Measurements from ENCODE around the gene ZMYND8.

Gene ZMYND8

DNA sequence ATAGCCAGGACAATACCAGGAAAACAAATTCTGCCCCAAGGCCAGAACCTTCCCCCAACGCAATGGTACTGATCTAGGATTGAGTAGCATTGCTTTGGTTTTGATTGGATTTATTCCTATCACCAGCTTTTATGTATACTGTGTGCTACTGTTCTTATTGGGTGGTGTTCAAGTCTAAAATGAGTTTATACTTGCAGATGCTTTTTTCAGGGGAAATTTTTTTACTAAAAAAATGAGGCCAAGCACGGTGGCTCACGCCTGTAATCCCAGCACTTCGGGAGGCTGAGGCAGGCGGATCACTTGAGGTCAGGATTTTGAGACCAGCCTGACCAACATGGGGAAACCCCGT, 116.8 kb downstream of the ZMYND8 start:
- no peak for DNase-seq (ENCODE audit: low read depth)
- no peak overlapping the region for H3K4me3 ChIP-seq (ENCODE audit: low read depth, low read length)
- TF ChIP-seq, protein P1, sequence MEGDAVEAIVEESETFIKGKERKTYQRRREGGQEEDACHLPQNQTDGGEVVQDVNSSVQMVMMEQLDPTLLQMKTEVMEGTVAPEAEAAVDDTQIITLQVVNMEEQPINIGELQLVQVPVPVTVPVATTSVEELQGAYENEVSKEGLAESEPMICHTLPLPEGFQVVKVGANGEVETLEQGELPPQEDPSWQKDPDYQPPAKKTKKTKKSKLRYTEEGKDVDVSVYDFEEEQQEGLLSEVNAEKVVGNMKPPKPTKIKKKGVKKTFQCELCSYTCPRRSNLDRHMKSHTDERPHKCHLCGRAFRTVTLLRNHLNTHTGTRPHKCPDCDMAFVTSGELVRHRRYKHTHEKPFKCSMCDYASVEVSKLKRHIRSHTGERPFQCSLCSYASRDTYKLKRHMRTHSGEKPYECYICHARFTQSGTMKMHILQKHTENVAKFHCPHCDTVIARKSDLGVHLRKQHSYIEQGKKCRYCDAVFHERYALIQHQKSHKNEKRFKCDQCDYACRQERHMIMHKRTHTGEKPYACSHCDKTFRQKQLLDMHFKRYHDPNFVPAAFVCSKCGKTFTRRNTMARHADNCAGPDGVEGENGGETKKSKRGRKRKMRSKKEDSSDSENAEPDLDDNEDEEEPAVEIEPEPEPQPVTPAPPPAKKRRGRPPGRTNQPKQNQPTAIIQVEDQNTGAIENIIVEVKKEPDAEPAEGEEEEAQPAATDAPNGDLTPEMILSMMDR (conservative IDR thresholded peaks at IDR 0.05; ENCODE audit: low read depth, low read length) = no peak

DNA sequence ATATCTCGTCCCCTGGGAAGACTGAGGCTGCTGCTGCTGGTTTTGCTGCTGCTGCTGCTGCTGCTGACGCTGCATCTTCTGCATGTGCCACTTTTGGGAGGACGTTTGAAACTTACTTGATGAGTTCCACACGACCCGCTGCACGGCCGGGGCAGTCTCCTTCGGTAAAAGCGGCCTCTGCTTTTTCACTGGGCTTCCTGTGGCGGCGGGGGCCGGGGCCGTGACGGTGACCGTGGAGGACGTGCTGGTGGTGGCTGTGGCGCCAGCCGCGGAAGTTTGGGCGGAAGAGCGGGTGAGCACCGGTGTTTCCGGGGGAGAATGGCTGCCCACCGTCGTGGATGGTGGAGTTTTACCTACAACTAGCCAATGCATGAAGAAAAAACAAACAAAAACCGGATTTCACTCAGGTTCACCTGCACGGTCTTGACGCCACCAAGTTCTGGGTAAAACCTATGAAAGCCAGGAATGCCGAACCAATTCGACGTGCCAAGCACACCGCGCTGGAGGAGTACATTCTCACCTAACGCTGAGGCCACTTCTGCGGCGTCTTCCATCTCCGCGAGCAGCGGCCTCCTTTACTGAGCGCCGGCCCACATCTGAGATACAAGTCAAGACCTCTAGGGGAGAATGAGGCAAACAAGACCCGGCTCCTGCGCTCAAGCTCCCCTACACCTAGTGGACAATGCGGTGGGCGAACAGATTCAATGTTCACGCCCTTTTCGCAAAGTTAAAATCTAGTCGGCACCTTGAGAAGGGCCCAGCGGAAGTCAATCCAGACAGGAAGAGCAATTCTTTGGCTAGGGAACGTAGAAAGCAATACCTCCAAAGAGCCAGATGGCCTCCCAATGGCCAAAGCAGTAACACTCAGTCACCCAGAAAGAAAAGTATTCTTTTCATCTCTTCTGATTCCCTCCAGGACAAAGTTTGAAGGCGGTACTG, 117.5 kb downstream of the ZMYND8 start:
- no peak for DNase-seq (ENCODE audit: low read depth)
- TF ChIP-seq, protein P1 (conservative IDR thresholded peaks at IDR 0.05; ENCODE audit: low read depth, low read length) = no peak
- no peak overlapping the region for H3K4me3 ChIP-seq (ENCODE audit: low read depth, low read length)

DNA sequence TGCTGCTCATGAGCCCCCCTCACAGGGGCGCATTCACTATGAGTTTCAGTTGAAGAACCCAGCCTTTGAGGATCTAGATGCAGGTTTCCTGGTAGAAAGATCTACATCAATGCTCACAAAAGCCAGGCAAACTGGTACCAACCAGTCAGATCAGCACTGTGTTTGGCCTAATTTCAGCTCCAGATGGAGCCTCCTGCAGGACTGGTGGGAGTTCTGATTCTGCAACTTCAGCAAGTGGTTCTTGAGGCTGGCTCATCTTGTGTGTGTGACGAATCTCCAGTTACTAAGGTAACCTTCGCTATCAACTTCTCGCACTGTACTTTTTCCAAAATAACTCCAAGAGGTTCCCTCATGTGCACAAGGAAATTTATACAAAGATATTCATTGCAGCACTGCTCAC, 118.8 kb downstream of the ZMYND8 start:
- DNase-seq (ENCODE audit: low read depth) = no peak
- no peak overlapping the region for H3K4me3 ChIP-seq (ENCODE audit: low read depth, low read length)
- TF ChIP-seq, protein P1 (conservative IDR thresholded peaks at IDR 0.05; ENCODE audit: low read depth, low read length) = no peak

DNA sequence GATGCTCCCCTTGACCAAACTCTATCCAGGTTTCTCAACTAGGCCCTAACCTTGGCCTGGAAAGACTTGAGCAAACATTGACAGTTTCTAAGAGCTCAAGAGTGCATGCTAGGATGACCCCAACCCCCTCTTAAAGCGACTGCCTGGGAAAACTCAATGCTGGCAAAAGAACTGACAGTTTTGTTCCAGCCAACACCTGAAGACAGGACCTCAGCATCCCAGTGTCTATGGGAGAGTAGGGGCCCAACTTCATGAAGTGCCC, 119.9 kb downstream of the ZMYND8 start:
- DNase-seq (ENCODE audit: low read depth) = no peak
- H3K4me3 ChIP-seq (ENCODE audit: low read depth, low read length) = no peak overlapping the region
- TF ChIP-seq, protein P1 (conservative IDR thresholded peaks at IDR 0.05; ENCODE audit: low read depth, low read length) = no peak

DNA sequence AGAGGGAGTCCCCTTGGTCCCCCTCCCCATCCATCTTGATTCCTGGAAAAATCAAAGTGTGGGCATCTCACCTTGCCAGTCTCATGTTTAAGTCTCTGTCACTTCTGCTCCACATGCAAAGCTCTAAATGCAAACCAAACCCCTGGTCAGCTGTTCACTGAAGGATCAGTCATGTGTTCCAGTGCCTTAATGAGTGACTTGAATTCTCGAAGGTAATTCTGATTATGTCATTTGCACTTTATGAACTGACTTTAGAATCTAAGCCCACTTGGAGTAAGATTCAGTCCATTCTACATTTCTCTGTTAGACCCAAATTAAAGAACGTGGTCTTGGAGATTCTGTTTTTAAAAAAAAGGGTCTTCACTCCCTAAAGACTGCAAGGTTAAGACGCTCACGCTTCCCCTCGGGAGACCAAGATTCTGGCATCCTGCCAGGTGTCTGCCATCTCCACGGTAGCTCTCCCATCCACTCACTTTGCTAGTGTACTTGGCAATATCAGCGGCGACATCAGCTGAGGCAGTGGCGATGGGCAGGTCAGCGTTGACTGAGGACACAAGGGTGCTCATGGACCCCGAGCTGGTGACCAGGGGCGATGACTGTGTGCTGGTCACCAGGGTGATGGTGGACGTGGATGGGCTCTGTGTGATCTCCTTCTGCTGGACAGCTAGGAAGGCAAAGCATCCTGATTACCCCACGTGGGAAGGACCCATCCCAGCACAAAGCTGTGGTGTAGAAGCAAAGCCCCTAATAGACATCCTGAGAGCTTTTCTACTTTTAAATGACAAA, 120.5 kb downstream of the ZMYND8 start:
- TF ChIP-seq, protein P1 (conservative IDR thresholded peaks at IDR 0.05; ENCODE audit: low read depth, low read length) = no peak
- H3K4me3 ChIP-seq (ENCODE audit: low read depth, low read length) = no peak overlapping the region
- DNase-seq (ENCODE audit: low read depth) = no peak

DNA sequence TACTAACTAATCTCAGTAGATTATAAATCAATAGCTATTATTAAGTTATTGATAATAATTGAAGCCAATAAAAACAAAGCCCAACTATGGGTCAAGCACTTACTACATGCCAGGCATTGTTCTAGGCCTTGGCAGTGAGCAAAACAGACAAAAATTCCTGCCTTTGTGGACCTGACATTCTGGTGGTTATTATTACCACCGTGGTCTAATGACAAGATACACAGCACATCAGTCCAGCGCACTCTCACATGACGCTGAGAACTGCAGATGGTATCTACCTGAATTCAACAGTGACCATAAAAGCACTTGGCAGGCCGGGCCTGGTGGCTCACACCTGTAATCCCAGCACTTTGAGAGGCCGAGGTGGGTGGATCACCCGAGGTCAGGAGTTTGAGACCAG, 121.4 kb downstream of the ZMYND8 start:
- H3K4me3 ChIP-seq (ENCODE audit: low read depth, low read length) = no peak overlapping the region
- TF ChIP-seq, protein P1 (conservative IDR thresholded peaks at IDR 0.05; ENCODE audit: low read depth, low read length) = no peak
- DNase-seq (ENCODE audit: low read depth) = no peak

Data from choroid plexus epithelial cell (primary cell).